ENCODE measurements around the gene RRP9.

The RRP9 gene

GRCh38 chr3:51970606-51971300 lies 29.0 kb upstream of the RRP9 start:
- DNase-seq = no peak

- DNase-seq = no peak
These were observed 28.1 kb upstream of the RRP9 start for GRCh38 chr3:51969841-51970240.

- no peak for DNase-seq
These were observed 27.4 kb upstream of the RRP9 start for GRCh38 chr3:51968883-51969678.

GRCh38 chr3:51968170-51968775 lies 26.6 kb upstream of the RRP9 start:
- DNase-seq = no peak

GRCh38 chr3:51967384-51968169 lies 25.9 kb upstream of the RRP9 start, which contains the start of gene PCBP4:
TSS of gene PCBP4 (minus strand) at chr3:51967454. CDS start at chr3:51961240, 6,214 bp downstream.
- DNase-seq = no peak

GRCh38 chr3:51966922-51967383 lies 25.2 kb upstream of the RRP9 start:
- DNase-seq = no peak

GRCh38 chr3:51966486-51966885 lies 24.8 kb upstream of the RRP9 start:
- no peak for DNase-seq

GRCh38 chr3:51966016-51966415 lies 24.3 kb upstream of the RRP9 start:
- DNase-seq = no peak

- DNase-seq = no peak
These were observed 22.8 kb upstream of the RRP9 start for GRCh38 chr3:51964521-51964920.

- no peak for DNase-seq
These were observed 22.3 kb upstream of the RRP9 start for GRCh38 chr3:51963951-51964451.

- no peak for DNase-seq
These were observed 21.3 kb upstream of the RRP9 start for GRCh38 chr3:51962854-51963530.

GRCh38 chr3:51961602-51962569 lies 20.2 kb upstream of the RRP9 start:
- DNase-seq = no peak

GRCh38 chr3:51961011-51961410 lies 19.3 kb upstream of the RRP9 start:
- no peak for DNase-seq

GRCh38 chr3:51960386-51960785 lies 18.7 kb upstream of the RRP9 start:
- DNase-seq = no peak

GRCh38 chr3:51959651-51960050 lies 17.9 kb upstream of the RRP9 start:
- no peak for DNase-seq

GRCh38 chr3:51958603-51959521 lies 17.2 kb upstream of the RRP9 start:
- DNase-seq = no peak

- no peak for DNase-seq
These were observed 16.0 kb upstream of the RRP9 start for GRCh38 chr3:51957520-51958205.

GRCh38 chr3:51955893-51956770 lies 14.4 kb upstream of the RRP9 start:
- DNase-seq = no peak
